ENCODE measurements around the gene EPHA4.

DNA sequence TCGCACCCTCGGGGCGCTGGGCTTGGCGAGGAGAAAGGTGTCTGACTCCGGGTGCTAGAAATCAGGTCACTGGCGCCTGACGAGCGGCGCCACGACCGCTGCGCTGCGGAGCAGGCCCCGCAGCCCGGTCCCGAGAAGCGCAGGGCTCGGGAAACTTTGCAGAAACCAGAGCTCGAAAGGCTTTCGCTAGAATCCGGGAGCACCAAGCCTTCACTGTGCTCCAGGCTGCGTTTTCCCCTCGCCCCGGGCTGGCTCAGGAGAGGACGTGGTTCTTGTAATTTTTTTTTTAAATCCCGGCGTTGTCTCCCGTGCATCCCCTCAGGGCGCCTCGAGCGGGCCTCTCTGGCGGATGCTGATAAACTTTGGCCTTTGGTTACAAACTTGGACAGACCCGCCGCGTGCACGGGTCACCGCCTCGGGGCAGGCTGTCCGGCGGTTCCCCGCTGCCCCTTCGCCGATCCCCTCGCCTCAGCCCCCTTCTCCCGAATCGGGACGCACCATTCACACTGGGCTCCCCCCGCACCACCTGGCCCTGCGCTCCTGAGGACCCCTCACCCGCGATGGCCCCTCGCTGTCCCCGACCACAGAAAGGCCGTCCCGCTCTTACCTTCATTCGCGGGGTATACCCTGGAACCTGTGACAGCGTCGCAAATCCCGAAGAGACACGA is 419 bp downstream of the EPHA4 start:
- TF ChIP-seq, protein P1, sequence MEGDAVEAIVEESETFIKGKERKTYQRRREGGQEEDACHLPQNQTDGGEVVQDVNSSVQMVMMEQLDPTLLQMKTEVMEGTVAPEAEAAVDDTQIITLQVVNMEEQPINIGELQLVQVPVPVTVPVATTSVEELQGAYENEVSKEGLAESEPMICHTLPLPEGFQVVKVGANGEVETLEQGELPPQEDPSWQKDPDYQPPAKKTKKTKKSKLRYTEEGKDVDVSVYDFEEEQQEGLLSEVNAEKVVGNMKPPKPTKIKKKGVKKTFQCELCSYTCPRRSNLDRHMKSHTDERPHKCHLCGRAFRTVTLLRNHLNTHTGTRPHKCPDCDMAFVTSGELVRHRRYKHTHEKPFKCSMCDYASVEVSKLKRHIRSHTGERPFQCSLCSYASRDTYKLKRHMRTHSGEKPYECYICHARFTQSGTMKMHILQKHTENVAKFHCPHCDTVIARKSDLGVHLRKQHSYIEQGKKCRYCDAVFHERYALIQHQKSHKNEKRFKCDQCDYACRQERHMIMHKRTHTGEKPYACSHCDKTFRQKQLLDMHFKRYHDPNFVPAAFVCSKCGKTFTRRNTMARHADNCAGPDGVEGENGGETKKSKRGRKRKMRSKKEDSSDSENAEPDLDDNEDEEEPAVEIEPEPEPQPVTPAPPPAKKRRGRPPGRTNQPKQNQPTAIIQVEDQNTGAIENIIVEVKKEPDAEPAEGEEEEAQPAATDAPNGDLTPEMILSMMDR (IDR thresholded peaks at IDR 0.05) = no peak
- no peak for TF ChIP-seq POLR2A (IDR thresholded peaks at IDR 0.05)
